Panc1 (cell line): ENCODE data around the gene MOCS1.

Experiments
- CTCF ChIP-seq: fragments of 450-650 bp; IDR thresholded peaks from 2 replicates; pipeline ENCODE4 v1.5.1; 2017; ENCODE audit warnings: mild to moderate bottlenecking
- TF ChIP-seq, protein P1 (sequence below), 2 experiments: IDR thresholded peaks; 2 replicates each; pipeline ENCODE4 v1.6.1; 2011 to 2012; ENCODE audit warnings: low read depth in 2 of 2, control low read depth in 1 of 2, low read length in 1 of 2, mild to moderate bottlenecking in 1 of 2, moderate library complexity in 1 of 2; ENCODE audit not compliant: insufficient read depth in 1 of 2

GRCh38 chr6:39924283-39924682, 10.0 kb downstream of the MOCS1 start:
- TF ChIP-seq CTCF: no peak
- TF ChIP-seq, protein P1, sequence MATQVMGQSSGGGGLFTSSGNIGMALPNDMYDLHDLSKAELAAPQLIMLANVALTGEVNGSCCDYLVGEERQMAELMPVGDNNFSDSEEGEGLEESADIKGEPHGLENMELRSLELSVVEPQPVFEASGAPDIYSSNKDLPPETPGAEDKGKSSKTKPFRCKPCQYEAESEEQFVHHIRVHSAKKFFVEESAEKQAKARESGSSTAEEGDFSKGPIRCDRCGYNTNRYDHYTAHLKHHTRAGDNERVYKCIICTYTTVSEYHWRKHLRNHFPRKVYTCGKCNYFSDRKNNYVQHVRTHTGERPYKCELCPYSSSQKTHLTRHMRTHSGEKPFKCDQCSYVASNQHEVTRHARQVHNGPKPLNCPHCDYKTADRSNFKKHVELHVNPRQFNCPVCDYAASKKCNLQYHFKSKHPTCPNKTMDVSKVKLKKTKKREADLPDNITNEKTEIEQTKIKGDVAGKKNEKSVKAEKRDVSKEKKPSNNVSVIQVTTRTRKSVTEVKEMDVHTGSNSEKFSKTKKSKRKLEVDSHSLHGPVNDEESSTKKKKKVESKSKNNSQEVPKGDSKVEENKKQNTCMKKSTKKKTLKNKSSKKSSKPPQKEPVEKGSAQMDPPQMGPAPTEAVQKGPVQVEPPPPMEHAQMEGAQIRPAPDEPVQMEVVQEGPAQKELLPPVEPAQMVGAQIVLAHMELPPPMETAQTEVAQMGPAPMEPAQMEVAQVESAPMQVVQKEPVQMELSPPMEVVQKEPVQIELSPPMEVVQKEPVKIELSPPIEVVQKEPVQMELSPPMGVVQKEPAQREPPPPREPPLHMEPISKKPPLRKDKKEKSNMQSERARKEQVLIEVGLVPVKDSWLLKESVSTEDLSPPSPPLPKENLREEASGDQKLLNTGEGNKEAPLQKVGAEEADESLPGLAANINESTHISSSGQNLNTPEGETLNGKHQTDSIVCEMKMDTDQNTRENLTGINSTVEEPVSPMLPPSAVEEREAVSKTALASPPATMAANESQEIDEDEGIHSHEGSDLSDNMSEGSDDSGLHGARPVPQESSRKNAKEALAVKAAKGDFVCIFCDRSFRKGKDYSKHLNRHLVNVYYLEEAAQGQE (IDR thresholded peaks at IDR 0.05; ENCODE audit: insufficient read depth in 1 of 2, low read depth in 2 of 2, low read length in 1 of 2): no peak
